Suppressor macrophage treated with lipopolysaccharide for 4 hours (primary cell): ENCODE results near the gene PPBP.

Experiments used
- DNase-seq: peaks from one replicate; pipeline ENCODE4 v3.0.0-alpha.2; 2020

The PPBP gene, protein sequence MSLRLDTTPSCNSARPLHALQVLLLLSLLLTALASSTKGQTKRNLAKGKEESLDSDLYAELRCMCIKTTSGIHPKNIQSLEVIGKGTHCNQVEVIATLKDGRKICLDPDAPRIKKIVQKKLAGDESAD

DNA sequence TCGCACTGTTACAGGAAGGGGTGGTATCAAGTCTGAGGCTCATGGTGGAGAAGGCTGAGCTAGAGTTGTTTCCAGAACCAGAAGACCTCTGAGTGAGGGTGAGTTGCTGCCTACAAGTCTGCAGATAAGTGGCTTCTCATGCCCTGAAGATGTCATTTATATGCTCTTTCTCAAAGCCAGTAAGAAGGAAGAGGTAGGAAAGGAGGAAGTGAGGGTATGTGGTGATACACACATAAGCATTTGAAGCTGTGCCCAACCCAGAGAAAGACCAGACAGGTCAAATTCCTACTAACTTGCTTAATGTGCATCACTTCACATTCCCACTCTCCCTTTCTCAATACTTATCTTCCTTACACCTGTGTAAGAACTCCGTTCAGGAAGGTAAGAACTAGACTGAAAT, at the start of gene PPBP:
Gene PPBP, minus strand, starts transcription at position 130 of the 400 bp plus-strand sequence. Its CDS starts 87 bp downstream, at position 43.
- no peak for DNase-seq

DNA sequence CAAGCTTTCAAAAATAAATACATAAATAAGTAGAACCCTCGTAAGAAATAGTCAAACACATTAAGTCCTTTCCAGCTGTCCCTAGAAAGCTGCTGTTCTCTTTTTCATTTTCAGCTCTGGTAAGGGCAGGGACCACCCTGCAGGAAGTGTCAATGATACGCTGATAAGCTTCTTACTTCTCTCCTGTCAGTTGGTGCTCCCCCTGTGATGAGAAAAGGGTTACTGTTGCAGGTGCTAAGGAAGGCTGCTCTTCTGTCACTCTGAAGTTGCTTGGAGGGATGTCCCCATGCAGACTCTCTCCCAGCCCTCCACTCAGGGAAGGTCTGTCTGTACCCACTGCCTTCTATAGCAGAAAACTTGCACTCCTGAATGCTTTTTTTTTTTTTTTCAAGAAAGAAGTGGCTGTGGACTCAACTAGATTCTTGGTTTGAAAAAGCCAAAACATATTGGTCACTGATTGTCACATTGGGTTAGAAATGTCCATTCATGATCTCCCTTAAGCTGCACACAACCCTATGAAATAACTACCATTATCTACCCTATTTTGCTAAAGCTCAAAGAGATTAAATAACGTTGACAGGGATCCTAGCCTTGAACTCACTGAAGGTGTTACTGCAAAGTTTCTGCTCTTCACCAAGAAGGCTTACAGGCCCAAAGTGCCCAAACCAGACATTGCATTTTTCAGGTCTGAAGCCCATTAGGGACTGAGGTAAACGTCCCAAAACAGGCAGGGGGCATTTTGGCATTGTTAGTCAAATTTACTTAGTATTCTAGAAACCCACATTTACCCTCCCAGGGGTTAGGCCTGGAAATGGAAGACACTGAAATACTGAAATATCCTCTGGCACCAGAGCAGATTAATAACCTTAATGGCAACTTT, 49.3 kb upstream of the PPBP start:
- DNase-seq, result no peak

DNA sequence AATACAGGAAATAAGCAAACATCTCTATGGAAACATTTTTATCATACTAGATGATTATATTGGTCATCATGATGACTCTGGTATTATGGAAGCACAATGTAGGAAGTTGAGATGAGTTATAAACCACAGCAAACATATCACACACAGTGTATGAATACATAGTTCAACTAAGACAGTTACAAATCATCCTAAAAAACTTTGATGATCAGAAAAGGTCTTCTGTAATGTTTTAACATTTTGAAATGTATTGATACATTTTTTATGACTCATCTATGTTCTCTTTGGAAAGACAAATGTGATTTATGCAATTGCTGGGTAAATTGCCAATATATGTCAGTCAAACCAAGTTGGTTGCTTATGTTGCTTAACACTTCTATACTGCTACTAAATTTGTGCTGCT, 45.7 kb upstream of the PPBP start:
- DNase-seq, result peak; percentile 79

DNA sequence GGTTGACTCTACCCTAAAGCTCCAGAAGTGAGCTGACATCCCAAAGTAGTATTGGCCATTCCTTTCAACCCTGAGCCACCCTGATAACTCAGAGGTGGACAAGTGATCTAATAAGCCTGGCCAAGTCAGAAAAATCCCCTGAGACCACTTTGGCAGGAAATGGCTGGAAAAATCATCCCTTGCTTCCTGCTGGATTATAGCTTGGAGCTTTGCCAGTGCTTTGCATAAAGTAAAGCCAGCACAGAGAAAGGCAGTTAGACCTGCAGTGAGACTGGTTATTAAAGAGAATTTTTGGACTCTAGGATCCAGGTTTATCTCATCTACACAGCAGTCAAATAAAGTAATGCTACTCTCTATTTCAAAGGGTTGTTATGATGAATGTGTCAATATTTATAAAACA, 44.1 kb upstream of the PPBP start:
- no peak for DNase-seq

DNA sequence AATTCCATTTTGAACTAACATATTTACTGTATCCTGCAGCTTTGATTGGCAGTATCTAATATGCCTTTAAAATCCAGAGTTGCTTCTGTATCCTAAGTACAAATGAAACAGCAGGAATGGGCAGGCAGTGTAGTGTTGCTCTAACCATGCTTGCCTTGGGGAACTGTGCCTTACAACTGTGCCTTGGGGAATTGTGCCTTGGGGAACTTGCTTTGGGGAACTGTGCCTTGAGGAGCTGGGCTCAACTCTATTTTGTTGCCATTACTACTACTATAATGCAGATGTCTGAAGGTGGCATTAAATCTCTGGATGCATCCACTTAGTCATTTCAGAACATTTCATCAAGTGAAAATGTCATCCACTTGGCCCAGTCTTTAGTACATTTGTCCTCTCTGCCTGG, 43.6 kb upstream of the PPBP start:
- DNase-seq, result peak; percentile 24

DNA sequence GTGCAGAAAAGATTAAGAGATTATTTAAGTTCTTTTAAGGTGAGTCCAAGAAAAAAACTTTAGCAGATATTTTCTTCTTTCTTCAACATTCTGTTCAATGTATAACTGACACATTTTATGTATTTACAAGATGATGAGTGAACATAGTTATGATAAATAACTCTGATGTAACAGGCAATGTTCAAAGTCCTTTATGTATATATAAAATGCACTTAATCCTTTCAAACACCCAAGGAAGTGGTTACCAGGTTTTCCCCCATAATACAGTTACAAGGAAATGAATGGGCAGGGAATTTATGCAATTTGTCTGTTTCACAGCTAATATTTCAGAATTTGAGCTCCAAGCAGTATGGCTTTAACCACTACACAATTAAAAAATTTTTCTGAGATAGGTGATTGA, 42.3 kb upstream of the PPBP start:
- DNase-seq, result no peak

DNA sequence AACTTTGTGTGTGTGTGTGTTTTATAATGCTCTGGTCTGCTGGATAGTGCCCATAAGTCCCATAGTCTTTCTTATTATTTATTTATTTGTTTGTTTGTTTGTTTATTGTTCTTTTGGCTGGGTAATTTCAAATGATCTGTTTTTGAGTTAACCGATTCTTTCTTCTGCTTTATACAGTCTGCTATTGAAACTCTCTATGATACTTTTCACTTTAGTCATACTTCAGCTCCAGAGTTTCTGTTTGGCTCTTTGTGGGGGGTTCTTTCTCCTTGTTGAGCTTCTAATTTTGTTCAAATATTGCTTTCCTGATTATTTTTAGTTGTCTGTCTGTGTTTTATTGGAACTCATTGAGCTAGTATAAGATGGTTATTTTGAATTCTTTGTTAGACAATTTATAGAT, 40.5 kb upstream of the PPBP start:
- no peak for DNase-seq

DNA sequence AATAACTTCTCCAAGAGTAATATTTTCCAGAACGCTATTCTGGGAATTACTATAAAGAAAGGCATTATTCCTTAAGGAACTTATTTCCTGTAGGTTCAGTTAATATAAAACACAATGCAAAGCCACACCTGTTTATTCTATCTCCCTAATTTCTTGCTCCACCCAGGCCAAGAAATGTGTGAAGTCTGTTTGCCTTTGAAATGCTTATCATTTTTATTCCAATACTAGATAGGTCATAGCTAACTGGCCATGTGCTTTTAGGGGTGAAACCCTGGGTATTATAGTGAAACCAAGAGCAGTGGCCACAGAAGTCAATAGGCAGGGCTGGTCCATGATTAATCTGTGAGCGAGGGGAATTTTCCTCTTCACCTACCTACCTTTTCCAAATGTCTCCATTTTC, 35.7 kb upstream of the PPBP start:
- no peak for DNase-seq

DNA sequence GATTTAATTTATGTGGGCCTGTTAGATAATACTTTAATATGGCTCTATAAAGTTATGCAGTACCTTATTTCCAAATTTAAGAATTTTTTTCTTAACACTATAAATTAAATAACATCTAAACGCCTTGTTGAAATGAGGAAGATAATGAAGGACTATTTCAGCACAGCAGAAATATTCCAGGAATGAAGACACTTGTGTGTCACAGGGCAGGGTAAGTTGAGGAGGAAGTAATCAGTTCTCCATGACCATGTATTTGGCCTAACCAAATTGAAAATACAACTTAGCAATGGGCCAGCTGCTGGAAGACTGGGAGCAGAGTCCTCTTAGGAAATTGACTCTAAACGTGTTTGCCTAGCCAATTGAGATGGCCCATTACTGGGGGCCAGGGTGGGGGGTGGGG, 33.6 kb upstream of the PPBP start:
- DNase-seq, result peak; percentile 65

DNA sequence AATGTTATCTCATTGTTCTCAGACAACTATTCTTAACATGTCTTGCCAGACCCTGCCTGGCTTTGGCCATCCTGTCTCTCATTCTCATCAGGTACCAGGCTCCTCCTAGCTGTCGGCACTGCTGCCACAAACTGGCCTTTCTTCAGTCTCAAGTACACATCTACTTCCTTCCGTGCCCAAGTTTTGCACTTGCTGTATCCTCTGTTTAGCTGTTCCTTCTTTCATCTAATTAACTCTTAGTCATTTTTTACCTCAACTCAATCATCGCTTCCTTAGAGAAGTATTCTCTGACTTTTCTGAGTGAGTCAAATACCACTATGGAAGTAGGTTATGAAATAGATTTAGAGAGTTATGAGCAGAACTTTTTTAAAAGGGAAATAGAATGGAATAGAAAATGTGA, 30.8 kb upstream of the PPBP start:
- DNase-seq, result peak; percentile 89

DNA sequence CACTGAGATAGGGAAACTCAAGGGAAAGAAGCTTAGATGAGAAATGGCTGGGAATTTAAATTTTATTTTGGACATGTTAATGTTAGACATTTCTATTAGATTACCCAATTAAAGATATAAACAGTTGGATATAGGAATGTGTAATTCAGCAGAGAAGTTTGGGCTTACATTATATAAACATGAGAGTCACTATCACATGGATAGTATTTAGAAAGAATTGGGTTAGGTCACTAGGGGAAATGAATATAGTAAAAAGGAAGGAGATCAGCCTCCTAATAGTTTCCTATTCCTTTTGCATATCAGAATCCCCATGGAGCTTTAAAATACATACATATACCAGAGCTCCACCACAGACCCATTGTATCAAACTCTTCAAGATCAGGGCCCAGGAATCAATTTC, 30.1 kb upstream of the PPBP start:
- peak; percentile 62 for DNase-seq

DNA sequence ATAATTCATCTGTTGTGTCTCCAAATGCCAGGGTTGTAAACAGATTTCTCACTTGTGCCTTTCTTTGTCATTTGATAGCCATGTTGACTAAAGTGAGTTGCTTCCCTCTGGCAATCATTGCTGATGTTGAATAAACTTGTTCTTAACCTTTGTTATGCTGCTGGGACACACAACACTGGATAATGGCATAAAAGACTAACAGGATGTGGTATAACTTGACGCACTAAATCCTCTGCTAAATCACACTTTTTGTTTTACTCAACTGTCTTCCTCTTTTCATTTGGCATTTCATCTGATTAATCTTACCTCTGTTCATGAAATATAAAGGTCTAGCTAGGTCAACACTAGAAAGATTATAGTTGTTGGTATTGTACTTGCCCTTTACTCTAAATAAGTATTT, 28.1 kb upstream of the PPBP start:
- DNase-seq, result peak; percentile 72

DNA sequence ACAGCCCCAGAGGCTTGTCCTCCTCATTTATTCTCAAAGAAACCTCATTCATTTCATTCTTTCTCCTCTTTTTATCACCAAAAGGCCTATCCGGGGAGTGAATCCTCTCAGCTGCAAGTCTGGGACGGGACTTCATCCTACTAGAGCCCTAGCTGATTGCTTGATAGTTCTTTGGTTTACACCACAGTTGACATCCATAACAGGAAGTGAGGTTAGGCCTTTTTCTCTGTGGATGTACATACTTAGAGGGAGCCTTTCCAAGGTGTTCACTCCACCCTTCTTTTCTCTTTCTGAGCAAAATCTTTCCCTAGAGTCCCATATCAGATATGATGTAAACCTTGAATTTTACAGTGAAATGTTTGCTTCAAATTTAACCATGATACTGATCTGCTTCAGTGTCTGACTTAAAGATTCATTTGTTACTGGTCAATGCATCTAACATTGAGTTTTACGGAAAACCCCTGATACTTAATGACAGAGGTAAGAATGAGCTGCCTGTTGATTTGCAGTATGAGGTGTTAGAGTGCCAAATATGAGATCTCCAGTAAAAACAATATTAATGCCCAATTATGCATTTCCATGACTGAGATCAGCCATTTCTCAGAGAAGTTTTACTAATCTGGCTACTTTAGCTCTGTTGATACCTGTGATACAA, 27.3 kb upstream of the PPBP start:
- no peak for DNase-seq

DNA sequence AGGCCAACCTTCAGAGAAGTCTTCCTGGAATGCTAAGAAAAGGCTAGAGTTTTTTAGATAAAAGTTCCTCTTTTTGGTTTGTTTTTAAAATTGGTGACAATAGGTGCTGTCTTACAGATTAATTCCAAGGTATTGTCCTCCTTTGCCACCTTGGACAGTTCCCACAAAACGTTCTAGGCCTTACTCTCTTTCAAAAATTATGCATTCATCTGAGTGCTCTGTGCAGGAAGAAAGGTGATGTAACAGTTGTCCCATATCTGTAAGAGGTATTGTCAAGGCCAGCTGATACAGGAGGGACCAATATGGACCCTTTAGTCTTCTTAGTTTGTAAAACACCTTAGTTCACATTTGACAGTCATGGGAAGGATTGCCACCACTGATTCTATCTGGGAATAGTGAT, 26.3 kb upstream of the PPBP start:
- DNase-seq, result no peak

DNA sequence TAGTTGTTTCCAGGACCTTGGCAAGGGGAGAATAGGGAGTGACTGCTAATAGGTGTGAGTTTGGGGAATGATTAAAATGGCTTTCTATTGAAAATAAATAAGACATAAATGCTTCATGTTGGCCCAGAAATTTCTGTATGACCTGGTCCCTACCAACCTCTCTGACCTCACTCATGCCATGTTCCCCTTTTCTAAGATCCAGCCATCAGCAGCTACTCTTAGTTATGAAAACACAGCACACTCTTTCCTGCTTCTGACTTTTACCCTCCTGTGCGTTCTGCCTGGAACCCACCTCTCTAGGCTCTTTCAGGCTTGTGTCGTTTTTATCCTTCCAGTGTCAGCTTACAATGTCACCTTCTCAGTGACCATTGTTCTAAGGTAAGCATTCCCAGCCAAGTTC, 25.3 kb upstream of the PPBP start:
- peak; percentile 47 for DNase-seq

DNA sequence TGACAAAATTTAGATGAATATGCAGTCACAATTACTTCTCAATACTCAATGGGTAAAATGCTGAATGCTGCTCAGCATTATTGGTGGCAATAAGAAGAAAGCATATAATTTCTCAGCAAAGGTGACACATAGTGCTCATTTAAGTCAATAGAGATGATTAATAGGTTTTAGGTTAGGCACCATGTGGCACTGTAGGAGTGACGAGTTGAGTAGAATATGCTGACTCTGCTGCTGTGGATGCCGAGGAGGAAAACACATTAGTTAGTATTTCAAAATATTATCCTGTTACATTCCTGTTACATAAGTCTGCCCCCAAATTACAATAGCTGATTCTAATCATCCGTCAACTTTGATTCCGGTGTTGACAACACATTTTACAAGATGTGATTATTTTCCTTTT, 24.1 kb upstream of the PPBP start:
- DNase-seq, result no peak

DNA sequence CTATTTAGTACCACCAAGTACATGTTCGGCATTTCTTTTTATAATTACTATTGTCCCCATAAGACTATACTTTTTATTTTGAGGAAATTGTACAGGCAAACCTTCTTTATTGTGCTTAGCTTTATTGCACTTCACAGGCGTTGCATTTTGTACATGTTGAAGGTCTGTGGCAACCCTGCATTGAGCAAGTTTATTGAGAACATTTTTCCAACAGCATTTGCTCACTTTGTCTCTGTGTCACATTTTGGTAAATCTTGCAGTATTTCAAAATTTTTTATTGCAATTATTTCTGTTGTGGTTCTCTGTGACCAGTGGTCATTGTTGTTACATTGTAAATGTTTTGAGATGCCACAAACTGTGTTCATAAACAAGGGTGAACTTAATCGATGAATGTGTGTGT, 21.3 kb upstream of the PPBP start:
- DNase-seq, result no peak

DNA sequence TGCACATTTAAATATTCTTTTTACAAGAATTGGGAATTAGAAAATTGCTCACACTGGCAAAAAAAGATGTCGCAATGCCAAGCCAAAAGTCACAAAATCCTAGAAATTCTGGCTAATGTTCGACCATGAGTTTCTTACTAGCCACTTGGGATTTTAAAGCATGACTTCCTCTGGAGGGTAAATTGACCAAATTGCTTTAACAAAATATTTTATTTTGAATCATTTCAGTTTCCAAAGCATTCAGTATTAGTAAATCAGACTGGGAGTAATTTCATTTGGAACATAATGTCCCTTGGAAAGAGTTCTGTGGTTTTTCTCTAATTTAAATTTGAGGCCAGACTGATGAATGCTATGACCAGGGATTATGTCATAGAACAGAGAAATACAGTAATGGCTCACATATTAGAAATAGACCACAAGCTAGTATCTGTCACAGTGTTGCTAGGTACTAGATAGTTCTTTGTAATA, 18.1 kb upstream of the PPBP start:
- DNase-seq, result no peak

DNA sequence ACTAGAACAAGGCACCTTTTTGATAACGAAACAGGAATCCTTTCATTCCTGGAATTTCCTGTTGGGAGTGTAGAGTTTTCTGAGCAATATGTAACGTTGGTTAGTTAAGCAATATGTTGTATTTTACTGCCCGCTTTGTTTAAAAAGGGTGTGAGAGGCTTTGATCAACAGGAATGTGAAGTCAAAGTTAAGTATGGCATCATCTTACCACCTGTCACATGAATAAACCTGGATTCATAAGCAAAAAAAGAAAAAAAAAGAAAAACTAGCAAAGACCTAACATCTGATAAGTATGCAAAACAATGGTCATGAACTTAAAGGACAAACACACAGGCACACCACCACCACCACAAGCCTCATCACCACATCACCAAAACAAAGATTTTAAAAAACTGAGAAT, 17.5 kb upstream of the PPBP start:
- no peak for DNase-seq

DNA sequence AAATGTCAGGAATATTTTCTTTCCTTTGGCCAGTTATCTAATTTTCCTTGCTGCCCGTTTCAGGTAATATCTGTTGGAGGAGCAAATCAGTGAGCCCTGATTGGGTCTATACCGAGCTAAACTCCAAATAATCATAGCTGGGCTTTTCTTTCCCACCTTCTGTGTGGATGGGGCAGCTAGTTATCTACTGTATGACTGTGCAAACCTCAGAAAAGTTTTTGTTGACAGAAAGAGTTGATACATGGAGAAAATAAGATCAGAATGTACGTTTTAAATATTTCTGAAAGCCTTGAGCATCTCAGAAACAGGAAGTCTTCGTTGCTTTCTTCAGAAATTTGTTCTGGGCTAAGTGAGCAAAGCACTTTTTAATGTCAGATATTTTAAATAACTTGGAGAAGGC, 16.7 kb upstream of the PPBP start:
- no peak for DNase-seq

DNA sequence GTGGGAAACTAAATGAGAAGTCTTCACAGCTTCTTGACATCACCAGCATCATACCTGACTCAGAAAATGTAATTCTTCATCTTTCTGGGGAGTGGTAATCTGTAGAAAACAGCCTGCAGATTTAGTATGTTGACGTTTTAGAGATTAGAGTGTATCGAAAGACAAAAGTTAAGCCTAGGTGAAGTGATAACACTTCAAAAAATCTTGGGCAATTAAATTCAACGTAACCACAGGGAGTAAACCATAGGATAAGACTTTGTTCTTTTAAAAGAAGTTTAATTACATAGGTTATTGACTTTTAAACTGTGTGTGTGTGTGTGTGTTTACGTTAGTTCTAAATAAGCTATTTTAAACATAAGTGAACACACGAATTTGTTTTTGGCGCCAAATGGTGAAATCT, 12.3 kb upstream of the PPBP start:
- no peak for DNase-seq

DNA sequence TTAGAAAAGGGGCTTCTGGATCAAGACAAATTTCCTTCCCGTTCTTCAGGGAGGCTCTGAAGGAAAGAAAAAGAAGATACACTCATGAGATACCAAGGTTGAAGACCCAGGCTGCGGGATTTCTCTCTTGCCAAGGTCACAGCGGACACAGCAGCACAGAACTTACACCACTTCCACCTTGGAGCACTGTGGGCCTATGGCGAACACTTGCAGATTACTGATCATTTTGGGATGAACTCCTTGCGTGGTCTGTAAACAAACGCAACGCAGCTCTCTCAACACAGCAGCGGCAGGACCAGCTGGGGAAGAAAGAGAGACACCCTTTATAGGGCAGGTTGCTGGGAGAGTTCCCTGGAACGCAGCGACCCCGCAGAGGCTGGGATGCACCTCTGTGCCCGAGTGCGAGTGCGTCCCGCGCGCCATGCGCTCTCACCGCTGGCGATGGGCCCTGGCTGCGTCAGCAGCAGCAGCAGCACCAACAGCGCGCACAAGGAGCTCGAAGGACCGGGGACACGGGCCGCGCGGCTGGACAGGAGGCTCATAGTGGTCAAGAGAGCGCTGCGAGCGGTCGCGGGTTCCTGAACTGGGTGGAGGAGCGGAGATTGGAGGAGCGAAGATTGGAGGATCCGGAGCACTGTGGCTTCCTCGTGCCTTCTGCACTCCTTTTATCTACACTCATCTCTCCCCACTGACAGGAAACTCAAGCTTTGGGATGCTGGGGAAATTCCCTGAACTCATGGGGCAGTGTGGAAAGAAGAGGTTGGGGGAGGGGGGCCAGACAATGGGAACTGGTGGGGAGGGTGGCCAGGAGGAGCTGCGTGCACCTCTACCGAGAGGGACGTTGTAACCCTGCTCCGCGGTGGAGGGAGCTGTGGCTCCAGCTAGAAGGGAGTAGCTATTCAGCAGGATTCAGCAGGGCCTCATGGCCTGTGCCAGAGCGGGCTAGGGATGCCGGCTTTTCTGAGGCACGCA, 10.3 kb upstream of the PPBP start, which contains the start of gene CXCL5:
Gene CXCL5, minus strand, starts transcription at position 638 of the 972 bp plus-strand sequence. Its CDS starts 96 bp downstream, at position 542.
- peak; percentile 24 for DNase-seq

DNA sequence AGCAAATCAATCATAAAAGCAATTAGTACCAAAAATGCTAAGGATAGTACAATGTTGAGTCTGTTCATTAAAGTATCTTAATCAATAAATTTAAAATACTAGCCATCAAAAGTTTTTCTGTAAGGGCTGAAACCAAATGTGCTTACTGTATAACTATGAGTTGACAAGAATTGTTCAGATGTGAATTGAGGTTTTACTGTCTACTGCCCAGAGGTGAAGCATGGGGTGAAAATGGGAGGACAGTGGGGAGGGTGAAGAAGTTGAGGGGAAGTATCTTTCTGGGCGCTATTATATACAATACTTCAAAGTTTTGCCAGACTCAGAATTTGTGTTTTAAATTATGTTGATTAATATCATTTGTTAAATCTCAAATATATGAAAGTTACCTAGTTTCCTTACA, 4.1 kb upstream of the PPBP start:
- DNase-seq, result no peak
